Measurements from ENCODE around the gene NR2F2.

Gene NR2F2

GRCh38 chr15:96328181-96328876 is 2.2 kb upstream of the NR2F2 start:
- no peak for DNase-seq (ENCODE audit: low read depth)
- peak overlapping the region; percentile 23 for H3K4me3 ChIP-seq (ENCODE audit: low read length)
- TF ChIP-seq, protein P1, sequence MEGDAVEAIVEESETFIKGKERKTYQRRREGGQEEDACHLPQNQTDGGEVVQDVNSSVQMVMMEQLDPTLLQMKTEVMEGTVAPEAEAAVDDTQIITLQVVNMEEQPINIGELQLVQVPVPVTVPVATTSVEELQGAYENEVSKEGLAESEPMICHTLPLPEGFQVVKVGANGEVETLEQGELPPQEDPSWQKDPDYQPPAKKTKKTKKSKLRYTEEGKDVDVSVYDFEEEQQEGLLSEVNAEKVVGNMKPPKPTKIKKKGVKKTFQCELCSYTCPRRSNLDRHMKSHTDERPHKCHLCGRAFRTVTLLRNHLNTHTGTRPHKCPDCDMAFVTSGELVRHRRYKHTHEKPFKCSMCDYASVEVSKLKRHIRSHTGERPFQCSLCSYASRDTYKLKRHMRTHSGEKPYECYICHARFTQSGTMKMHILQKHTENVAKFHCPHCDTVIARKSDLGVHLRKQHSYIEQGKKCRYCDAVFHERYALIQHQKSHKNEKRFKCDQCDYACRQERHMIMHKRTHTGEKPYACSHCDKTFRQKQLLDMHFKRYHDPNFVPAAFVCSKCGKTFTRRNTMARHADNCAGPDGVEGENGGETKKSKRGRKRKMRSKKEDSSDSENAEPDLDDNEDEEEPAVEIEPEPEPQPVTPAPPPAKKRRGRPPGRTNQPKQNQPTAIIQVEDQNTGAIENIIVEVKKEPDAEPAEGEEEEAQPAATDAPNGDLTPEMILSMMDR (conservative IDR thresholded peaks at IDR 0.05; ENCODE audit: low read length) = no peak

DNA sequence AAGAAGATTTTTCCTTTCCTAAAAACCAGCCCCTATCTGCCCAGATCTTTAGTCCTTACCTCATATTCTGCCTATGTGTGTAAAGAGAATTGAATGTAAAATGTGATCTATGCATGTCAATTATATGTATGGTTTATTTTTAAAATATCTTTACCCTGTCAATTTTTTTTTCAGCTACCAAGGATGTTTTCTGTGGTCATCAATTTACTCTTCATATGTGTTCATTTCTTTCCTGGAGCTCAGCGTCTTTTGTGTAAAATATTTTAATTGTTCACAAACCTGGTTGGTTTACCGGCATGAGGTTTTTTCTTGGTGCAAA is 1.7 kb upstream of the NR2F2 start:
- TF ChIP-seq, protein P1 (conservative IDR thresholded peaks at IDR 0.05; ENCODE audit: low read length) = no peak
- no peak overlapping the region for H3K4me3 ChIP-seq (ENCODE audit: low read length)
- DNase-seq (ENCODE audit: low read depth) = no peak

- peak overlapping the region; percentile 72 for H3K4me3 ChIP-seq (ENCODE audit: low read length)
- DNase-seq (ENCODE audit: low read depth) = no peak
- TF ChIP-seq, protein P1 (conservative IDR thresholded peaks at IDR 0.05; ENCODE audit: low read length) = no peak
These were observed 1.0 kb upstream of the NR2F2 start for GRCh38 chr15:96329403-96329981.

DNA sequence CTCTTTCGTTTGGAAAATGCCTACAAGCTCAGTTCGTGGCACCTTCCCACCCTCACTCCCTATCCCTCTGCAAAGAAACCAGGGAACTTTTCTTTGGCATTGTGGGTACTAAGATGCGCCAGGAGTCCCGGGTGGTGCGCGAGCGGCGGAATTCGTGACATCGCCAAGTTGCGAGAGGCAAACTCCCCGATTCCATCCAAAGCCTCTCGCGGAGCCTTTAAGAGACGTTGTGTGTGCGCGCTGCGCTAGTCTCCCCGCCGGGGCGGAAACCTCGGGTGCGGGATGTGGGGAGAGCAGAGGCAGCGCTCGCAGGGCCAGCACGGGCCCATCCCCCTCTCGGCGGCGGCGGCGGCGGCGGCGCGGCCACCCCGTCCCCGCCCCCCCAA is 443 bp upstream of the NR2F2 start:
- TF ChIP-seq, protein P1 (conservative IDR thresholded peaks at IDR 0.05; ENCODE audit: low read length) = no peak
- DNase-seq (ENCODE audit: low read depth) = peak; percentile 85
- peak overlapping the region; percentile 72 for H3K4me3 ChIP-seq (ENCODE audit: low read length)

GRCh38 chr15:96331144-96331944 is 844 bp downstream of the NR2F2 start:
- DNase-seq (ENCODE audit: low read depth) = peak; percentile 66
- TF ChIP-seq, protein P1 (conservative IDR thresholded peaks at IDR 0.05; ENCODE audit: low read length) = no peak
- H3K4me3 ChIP-seq (ENCODE audit: low read length) = peak overlapping the region; percentile 93

DNA sequence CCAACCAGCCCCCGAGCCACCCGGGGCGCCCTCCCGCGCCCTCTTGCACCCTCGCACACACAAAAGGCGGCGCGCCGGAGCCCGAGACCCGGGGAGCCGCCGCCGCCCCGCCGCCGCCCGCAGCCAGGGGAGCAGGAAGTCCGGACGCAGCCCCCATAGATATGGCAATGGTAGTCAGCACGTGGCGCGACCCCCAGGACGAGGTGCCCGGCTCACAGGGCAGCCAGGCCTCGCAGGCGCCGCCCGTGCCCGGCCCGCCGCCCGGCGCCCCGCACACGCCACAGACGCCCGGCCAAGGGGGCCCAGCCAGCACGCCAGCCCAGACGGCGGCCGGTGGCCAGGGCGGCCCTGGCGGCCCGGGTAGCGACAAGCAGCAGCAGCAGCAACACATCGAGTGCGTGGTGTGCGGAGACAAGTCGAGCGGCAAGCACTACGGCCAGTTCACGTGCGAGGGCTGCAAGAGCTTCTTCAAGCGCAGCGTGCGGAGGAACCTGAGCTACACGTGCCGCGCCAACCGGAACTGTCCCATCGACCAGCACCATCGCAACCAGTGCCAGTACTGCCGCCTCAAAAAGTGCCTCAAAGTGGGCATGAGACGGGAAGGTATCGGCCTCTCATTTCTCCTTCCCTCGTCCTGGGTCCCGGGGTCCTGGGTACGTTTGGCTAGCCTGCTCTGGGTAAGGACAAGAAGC is 1.6 kb downstream of the NR2F2 start:
- peak overlapping the region; percentile 93 for H3K4me3 ChIP-seq (ENCODE audit: low read length)
- TF ChIP-seq, protein P1 (conservative IDR thresholded peaks at IDR 0.05; ENCODE audit: low read length) = no peak
- peak; percentile 62 for DNase-seq (ENCODE audit: low read depth)
